Stimulated activated CD8-positive, alpha-beta memory T cell treated with anti-CD3 and anti-CD28 coated beads, Interleukin-4, amount 100 ng/mL, for 4 hours (primary cell): Measurements from ENCODE around the gene HSD17B13.
"Not testable (repeated sequence)": the region's sequence is repeated elsewhere in the genome, so short reads cannot be mapped to it uniquely, and the experiment has no call there.

ENCODE experiments used
- DNase-seq, 2 donors: peaks; one replicate each; pipeline ENCODE4 v3.0.0-alpha.2; 2020; ENCODE audit warnings: low read depth in 2 of 2, low spot score in 1 of 2

HSD17B13 gene

GRCh38 chr4:87316961-87317360 is 5.7 kb downstream of the HSD17B13 start:
- DNase-seq = no peak

- not testable (repeated sequence) for DNase-seq
Observed at GRCh38 chr4:87315000-87315399, 7.7 kb downstream of the HSD17B13 start.

- DNase-seq = no peak
Observed at GRCh38 chr4:87313756-87314155, 8.9 kb downstream of the HSD17B13 start.

- no peak for DNase-seq
Observed at GRCh38 chr4:87311684-87312083, 11.0 kb downstream of the HSD17B13 start.

- no peak for DNase-seq
Observed at GRCh38 chr4:87310691-87311335, 11.9 kb downstream of the HSD17B13 start.

- DNase-seq = no peak
Observed at GRCh38 chr4:87309625-87310024, 13.1 kb downstream of the HSD17B13 start.

GRCh38 chr4:87306056-87306455 is 16.6 kb downstream of the HSD17B13 start:
- DNase-seq = no peak

GRCh38 chr4:87305562-87305961 is 17.1 kb downstream of the HSD17B13 start:
- no peak for DNase-seq

GRCh38 chr4:87304745-87305432 is 17.8 kb downstream of the HSD17B13 start:
- DNase-seq = no peak

- DNase-seq = no peak
Observed at GRCh38 chr4:87299898-87300297, 22.8 kb downstream of the HSD17B13 start.

GRCh38 chr4:87298362-87298761 is 24.3 kb downstream of the HSD17B13 start:
- no peak for DNase-seq

- not testable (repeated sequence) for DNase-seq
Observed at GRCh38 chr4:87294911-87295310, 27.8 kb downstream of the HSD17B13 start.

- not testable (repeated sequence) for DNase-seq
Observed at GRCh38 chr4:87293889-87294288, 28.8 kb downstream of the HSD17B13 start.

GRCh38 chr4:87286970-87287369 is 35.7 kb downstream of the HSD17B13 start:
- no peak for DNase-seq

- DNase-seq = not testable (repeated sequence)
Observed at GRCh38 chr4:87284268-87284667, 38.4 kb downstream of the HSD17B13 start.

GRCh38 chr4:87283151-87283550 is 39.5 kb downstream of the HSD17B13 start:
- DNase-seq = no peak

GRCh38 chr4:87281603-87282002 is 41.1 kb downstream of the HSD17B13 start:
- DNase-seq = no peak

GRCh38 chr4:87278335-87278794 is 44.3 kb downstream of the HSD17B13 start:
- no peak for DNase-seq

GRCh38 chr4:87275311-87275710 is 47.4 kb downstream of the HSD17B13 start:
- DNase-seq = no peak

GRCh38 chr4:87274803-87275202 is 47.9 kb downstream of the HSD17B13 start:
- DNase-seq = no peak

- DNase-seq = no peak
Observed at GRCh38 chr4:87274327-87274726, 48.4 kb downstream of the HSD17B13 start.

GRCh38 chr4:87270825-87271224 is 51.9 kb downstream of the HSD17B13 start:
- no peak for DNase-seq

GRCh38 chr4:87270144-87270543 is 52.5 kb downstream of the HSD17B13 start:
- no peak for DNase-seq
